Measurements from ENCODE around the gene IFI44L.

Gene IFI44L

GRCh38 chr1:78651241-78651640 lies 31.0 kb downstream of the IFI44L start:
- no peak for DNase-seq (ENCODE audit: low spot score)
- no peak for TF ChIP-seq CTCF (IDR thresholded peaks at IDR 0.05; ENCODE audit: extremely low read depth, missing control alignments)

- DNase-seq (ENCODE audit: low spot score), result no peak
- no peak for TF ChIP-seq CTCF (IDR thresholded peaks at IDR 0.05; ENCODE audit: extremely low read depth, missing control alignments)
Measured at GRCh38 chr1:78652019-78652560, 31.8 kb downstream of the IFI44L start.

GRCh38 chr1:78658901-78659300 lies 38.7 kb downstream of the IFI44L start:
- TF ChIP-seq CTCF (IDR thresholded peaks at IDR 0.05; ENCODE audit: extremely low read depth, missing control alignments), result no peak
- no peak for DNase-seq (ENCODE audit: low spot score)

GRCh38 chr1:78663923-78664322 lies 43.7 kb downstream of the IFI44L start:
- no peak for DNase-seq (ENCODE audit: low spot score)

GRCh38 chr1:78664763-78665162 lies 44.5 kb downstream of the IFI44L start:
- TF ChIP-seq CTCF (IDR thresholded peaks at IDR 0.05; ENCODE audit: extremely low read depth, missing control alignments), result no peak
- no peak for DNase-seq (ENCODE audit: low spot score)

More at GRCh38 chr1:78663923-78664322, 43.7 kb downstream of the IFI44L start:
- TF ChIP-seq CTCF (IDR thresholded peaks at IDR 0.05; ENCODE audit: extremely low read depth, missing control alignments), result no peak

- TF ChIP-seq CTCF (IDR thresholded peaks at IDR 0.05; ENCODE audit: extremely low read depth, missing control alignments), result no peak
- no peak for DNase-seq (ENCODE audit: low spot score)
Measured at GRCh38 chr1:78665809-78666208, 45.6 kb downstream of the IFI44L start.

- no peak for DNase-seq (ENCODE audit: low spot score)
- TF ChIP-seq CTCF (IDR thresholded peaks at IDR 0.05; ENCODE audit: extremely low read depth, missing control alignments), result no peak
Measured at GRCh38 chr1:78667939-78668338, 47.7 kb downstream of the IFI44L start.

All from GM20000 (cell line).